PC-9 (cell line): ENCODE data around the gene CPHXL. TPM values are rescaled to one million over a fixed set of nuclear protein-coding genes. Genes with fewer than 3 reads are reported as not detected.

Experiments used
- BruUV-seq: library from RNA; stranded (reverse); fragments of 400-500 nt; replicated peaks from 2 replicates; lab custom pipeline; 2021; lab: Mats Ljungman, UMichigan
- CTCF ChIA-PET: fragments of 300-600 bp; sonication (Branson Sonifier 250); formaldehyde crosslinking; loops from one replicate; lab custom pipeline; 2022; ENCODE audit warnings: antibody characterized with exemption; lab: Charles Lee
- POLR2A ChIA-PET: fragments of 300-600 bp; sonication (Branson Sonifier 250); formaldehyde crosslinking; loops from one replicate; lab custom pipeline; 2022; ENCODE audit warnings: antibody characterized with exemption; ENCODE audit not compliant: unreplicated experiment; lab: Charles Lee
- DNase-seq, 2 experiments: peaks; one replicate each; pipeline versions ENCODE4 v3.0.0 to v3.0.0-alpha.2; 2015 to 2022; ENCODE audit warnings: mixed read lengths in 1 of 2
- H2AFZ ChIP-seq: fragments of 200-600 bp; sonication (generic); 2 replicates; pipeline ENCODE4 v1.8.1; 2017; ENCODE audit warnings: antibody characterized with exemption
- H3F3A ChIP-seq: fragments of 200-600 bp; sonication (generic); 2 replicates; pipeline ENCODE4 v1.8.1; 2017; ENCODE audit warnings: antibody characterized with exemption, mild to moderate bottlenecking, low read depth; ENCODE audit not compliant: insufficient read depth
- H3K27ac ChIP-seq: fragments of 200-600 bp; sonication (generic); 2 replicates; pipeline ENCODE4 v1.6.1; 2016; ENCODE audit warnings: mixed run types
- H3K27me3 ChIP-seq: fragments of 200-600 bp; sonication (generic); 2 replicates; pipeline ENCODE4 v1.6.1; 2016; ENCODE audit warnings: low read depth, mixed run types; ENCODE audit not compliant: insufficient read depth
- H3K36me3 ChIP-seq: fragments of 200-600 bp; sonication (generic); 2 replicates; pipeline ENCODE4 v1.6.1; 2016; ENCODE audit warnings: low read depth, mixed run types
- H3K4me1 ChIP-seq: fragments of 200-600 bp; sonication (generic); replicated peaks from 2 replicates; pipeline ENCODE4 v1.6.1; 2016; ENCODE audit warnings: mixed run types; ENCODE audit not compliant: insufficient read depth
- H3K4me2 ChIP-seq: fragments of 200-600 bp; sonication (generic); 2 replicates; pipeline ENCODE4 v1.6.1; 2017; ENCODE audit warnings: mixed run types
- H3K4me3 ChIP-seq: fragments of 200-600 bp; sonication (generic); 2 replicates; pipeline ENCODE4 v1.6.1; 2016; ENCODE audit warnings: mixed run types
- H3K79me2 ChIP-seq: fragments of 200-600 bp; sonication (generic); 2 replicates; pipeline ENCODE4 v1.6.1; 2017; ENCODE audit warnings: low read depth, mixed run types
- H3K9me2 ChIP-seq: fragments of 200-600 bp; sonication (generic); 2 replicates; pipeline ENCODE4 v1.8.1; 2017; ENCODE audit warnings: mild to moderate bottlenecking; ENCODE audit not compliant: insufficient read depth
- H3K9me3 ChIP-seq: fragments of 200-600 bp; sonication (generic); 2 replicates; pipeline ENCODE4 v1.8.1; 2016; ENCODE audit warnings: low read depth; ENCODE audit not compliant: insufficient read depth
- H4K20me1 ChIP-seq: fragments of 200-600 bp; sonication (generic); 2 replicates; pipeline ENCODE4 v1.8.1; 2017; ENCODE audit not compliant: insufficient read depth
- CTCF ChIP-seq: fragments of 200-600 bp; sonication (generic); conservative IDR thresholded peaks from 2 replicates; pipeline ENCODE4 v1.6.1; 2017; ENCODE audit warnings: mixed run types, antibody characterized with exemption, mild to moderate bottlenecking, moderate library complexity
- EZH2 ChIP-seq: fragments of 200-600 bp; sonication (generic); IDR thresholded peaks from 2 replicates; pipeline ENCODE4 v1.8.0; 2017; ENCODE audit warnings: antibody characterized with exemption, low read depth
- intact Hi-C: fragments of 100-400 bp; cut with micrococcal nuclease; formaldehyde crosslinking; loops from one replicate; pipeline ENCODE4 v1.10.0; 2022; ENCODE audit not compliant: unreplicated experiment
- total RNA-seq: library from RNA; stranded (reverse); gene quantifications from 2 replicates; pipeline ENCODE4 v1.2.3, GENCODE V29; 2021

The CPHXL gene
- total RNA-seq, 1 experiment from 2014 or later, result not detected

GRCh38 chr16:75733305-75734211 lies 7.3 kb upstream of the CPHXL start:
- Histone ChIP-seq H3K4me3 (no peak overlapping the region), H3K4me2 (no peak overlapping the region), H3K4me1 (no peaks in the 10 kb centered on the region), H3F3A (no peaks in the 10 kb centered on the region), H3K9me3 (no peaks in the 10 kb centered on the region), H3K9me2 (no peaks in the 10 kb centered on the region), H3K36me3 (no peaks in the 10 kb centered on the region), H3K79me2 (no peaks in the 10 kb centered on the region), H3K27ac (no peak overlapping the region), H3K27me3 (no peaks in the 10 kb centered on the region), H2AFZ (no peak overlapping the region), H4K20me1 (no peaks in the 10 kb centered on the region)
- BruUV-seq, result no TSS peak
- intact Hi-C loops, result no loop called here
- POLR2A ChIA-PET, result no interaction called here
- CTCF ChIA-PET, result no interaction called here
- peak in 1 of 2 experiments; percentile 63 for DNase-seq
- TF ChIP-seq EZH2 (no peak), CTCF (no peak)

- no peak overlapping the region for H3K27ac ChIP-seq
- DNase-seq, result no peak
- TF ChIP-seq CTCF, result no peak
- TF ChIP-seq EZH2, result no peak
- no peaks in the 10 kb centered on the region for H3K79me2 ChIP-seq
- H3K36me3 ChIP-seq, result no peaks in the 10 kb centered on the region
- no peaks in the 10 kb centered on the region for H3K27me3 ChIP-seq
- H4K20me1 ChIP-seq, result no peaks in the 10 kb centered on the region
- intact Hi-C loops, result no loop called here
- ChIA-PET CTCF (no interaction called here), POLR2A (no interaction called here)
- no peak overlapping the region for H2AFZ ChIP-seq
- BruUV-seq, result no TSS peak
- H3K4me3 ChIP-seq, result no peak overlapping the region
- no peaks in the 10 kb centered on the region for H3K9me3 ChIP-seq
- H3K9me2 ChIP-seq, result no peaks in the 10 kb centered on the region
- H3K4me1 ChIP-seq, result no peaks in the 10 kb centered on the region
- no peaks in the 10 kb centered on the region for H3F3A ChIP-seq
- no peak overlapping the region for H3K4me2 ChIP-seq
Measured at GRCh38 chr16:75732871-75733270, 6.6 kb upstream of the CPHXL start.

- no peaks in the 10 kb centered on the region for H3F3A ChIP-seq
- H4K20me1 ChIP-seq, result no peaks in the 10 kb centered on the region
- H3K9me3 ChIP-seq, result no peaks in the 10 kb centered on the region
- TF ChIP-seq CTCF, result no peak
- TF ChIP-seq EZH2, result no peak
- H3K27me3 ChIP-seq, result no peaks in the 10 kb centered on the region
- no peaks in the 10 kb centered on the region for H3K9me2 ChIP-seq
- no peak overlapping the region for H3K4me2 ChIP-seq
- ChIA-PET CTCF (no interaction called here), POLR2A (no interaction called here)
- no peaks in the 10 kb centered on the region for H3K79me2 ChIP-seq
- H3K4me3 ChIP-seq, result no peak overlapping the region
- H3K4me1 ChIP-seq, result no peaks in the 10 kb centered on the region
- intact Hi-C loops, result no loop called here
- no TSS peak for BruUV-seq
- H3K27ac ChIP-seq, result no peak overlapping the region
- no peak for DNase-seq
- no peak overlapping the region for H2AFZ ChIP-seq
- H3K36me3 ChIP-seq, result no peaks in the 10 kb centered on the region
Measured at GRCh38 chr16:75727221-75727620, 931 bp upstream of the CPHXL start.
